Uterus (tissue), 2 donors: Measurements from ENCODE around the gene OSBP.

Experiments used
- POLR2A ChIP-seq, 2 donors: fragments of 450-650 bp; IDR thresholded peaks; one replicate each; pipeline ENCODE4 v1.6.1; 2016; ENCODE audit warnings: antibody characterized with exemption in 2 of 2, mild to moderate bottlenecking in 1 of 2, moderate library complexity in 1 of 2
- TF ChIP-seq, protein P1 (sequence below), 4 experiments: fragments of 200-600 bp in 2 of 4; fragments of 450-650 bp in 2 of 4; sonication (generic) in 2 of 4; IDR thresholded peaks; one replicate each; pipeline ENCODE4 v1.5.1; 2016 to 2019; ENCODE audit warnings: antibody characterized with exemption in 4 of 4, mild to moderate bottlenecking in 2 of 4, moderate library complexity in 1 of 4

GRCh38 chr11:59607703-59608454 is 7.7 kb downstream of the OSBP start:
- TF ChIP-seq, protein P1, sequence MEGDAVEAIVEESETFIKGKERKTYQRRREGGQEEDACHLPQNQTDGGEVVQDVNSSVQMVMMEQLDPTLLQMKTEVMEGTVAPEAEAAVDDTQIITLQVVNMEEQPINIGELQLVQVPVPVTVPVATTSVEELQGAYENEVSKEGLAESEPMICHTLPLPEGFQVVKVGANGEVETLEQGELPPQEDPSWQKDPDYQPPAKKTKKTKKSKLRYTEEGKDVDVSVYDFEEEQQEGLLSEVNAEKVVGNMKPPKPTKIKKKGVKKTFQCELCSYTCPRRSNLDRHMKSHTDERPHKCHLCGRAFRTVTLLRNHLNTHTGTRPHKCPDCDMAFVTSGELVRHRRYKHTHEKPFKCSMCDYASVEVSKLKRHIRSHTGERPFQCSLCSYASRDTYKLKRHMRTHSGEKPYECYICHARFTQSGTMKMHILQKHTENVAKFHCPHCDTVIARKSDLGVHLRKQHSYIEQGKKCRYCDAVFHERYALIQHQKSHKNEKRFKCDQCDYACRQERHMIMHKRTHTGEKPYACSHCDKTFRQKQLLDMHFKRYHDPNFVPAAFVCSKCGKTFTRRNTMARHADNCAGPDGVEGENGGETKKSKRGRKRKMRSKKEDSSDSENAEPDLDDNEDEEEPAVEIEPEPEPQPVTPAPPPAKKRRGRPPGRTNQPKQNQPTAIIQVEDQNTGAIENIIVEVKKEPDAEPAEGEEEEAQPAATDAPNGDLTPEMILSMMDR (IDR thresholded peaks at IDR 0.05), result no peak
- TF ChIP-seq POLR2A (IDR thresholded peaks at IDR 0.05), result no peak
